ENCODE results near the gene PCTP.

Gene PCTP

GRCh38 chr17:55750750-55751657 is at the start of gene PCTP:
Gene PCTP, plus strand, starts transcription at chr17:55751051. Its CDS starts 53 bp downstream, at chr17:55751104.
- DNase-seq (ENCODE audit: low read depth, low spot score): peak; percentile 66

- DNase-seq (ENCODE audit: low read depth, low spot score): no peak
Measured at GRCh38 chr17:55702150-55702549, 48.7 kb upstream of the PCTP start.

GRCh38 chr17:55704401-55704800 is 46.5 kb upstream of the PCTP start:
- DNase-seq (ENCODE audit: low read depth, low spot score): no peak

- no peak for DNase-seq (ENCODE audit: low read depth, low spot score)
Measured at GRCh38 chr17:55705847-55706246, 45.0 kb upstream of the PCTP start.

GRCh38 chr17:55706808-55707773 is 43.8 kb upstream of the PCTP start:
- DNase-seq (ENCODE audit: low read depth, low spot score): no peak

GRCh38 chr17:55708175-55708974 is 42.5 kb upstream of the PCTP start:
- DNase-seq (ENCODE audit: low read depth, low spot score): no peak

- no peak for DNase-seq (ENCODE audit: low read depth, low spot score)
Measured at GRCh38 chr17:55709440-55709839, 41.4 kb upstream of the PCTP start.

GRCh38 chr17:55709984-55710383 is 40.9 kb upstream of the PCTP start:
- DNase-seq (ENCODE audit: low read depth, low spot score): no peak

- no peak for DNase-seq (ENCODE audit: low read depth, low spot score)
Measured at GRCh38 chr17:55710410-55710809, 40.4 kb upstream of the PCTP start.

GRCh38 chr17:55710829-55711496 is 39.9 kb upstream of the PCTP start:
- no peak for DNase-seq (ENCODE audit: low read depth, low spot score)

- no peak for DNase-seq (ENCODE audit: low read depth, low spot score)
Measured at GRCh38 chr17:55717432-55717831, 33.4 kb upstream of the PCTP start.

GRCh38 chr17:55717898-55718735 is 32.7 kb upstream of the PCTP start:
- no peak for DNase-seq (ENCODE audit: low read depth, low spot score)

- DNase-seq (ENCODE audit: low read depth, low spot score): no peak
Measured at GRCh38 chr17:55720919-55721836, 29.7 kb upstream of the PCTP start.

GRCh38 chr17:55722016-55722736 is 28.7 kb upstream of the PCTP start:
- no peak for DNase-seq (ENCODE audit: low read depth, low spot score)

- no peak for DNase-seq (ENCODE audit: low read depth, low spot score)
Measured at GRCh38 chr17:55722742-55723487, 27.9 kb upstream of the PCTP start, which contains the start of gene TMEM100. Gene TMEM100, minus strand, starts transcription at chr17:55722864. Its CDS starts 1,794 bp downstream, at chr17:55721070.

- no peak for DNase-seq (ENCODE audit: low read depth, low spot score)
Measured at GRCh38 chr17:55723488-55723848, 27.4 kb upstream of the PCTP start.

- DNase-seq (ENCODE audit: low read depth, low spot score): peak; percentile 86
Measured at GRCh38 chr17:55726440-55726839, 24.4 kb upstream of the PCTP start.

Data from brain pericyte (primary cell).